HepG2 (cell line): ENCODE data around the gene TNS1. TPM values are rescaled to one million over a fixed set of nuclear protein-coding genes. Genes with fewer than 3 reads are reported as not detected.

Source experiments
- ATAC-seq: fragments of 200-7000 bp; cut with Tn5 transposase; 3 replicates; pipeline ENCODE4 v1.9.1; 2020; ENCODE audit warnings: mild to moderate bottlenecking, moderate library complexity
- BruUV-seq: library from RNA; stranded (reverse); fragments of 400-500 nt; replicated peaks from 2 replicates; lab custom pipeline; 2021; lab: Mats Ljungman, UMichigan
- CTCF ChIA-PET: fragments of 300-600 bp; formaldehyde crosslinking; extraction: SDS; loops from one replicate; lab custom pipeline; 2021; ENCODE audit warnings: low total read pairs, inconsistent platforms, low intra/inter-chr PET ratio; lab: Yijun Ruan, JAX
- POLR2A ChIA-PET: fragments of 350-600 bp; sonication (Branson Sonifier 250); formaldehyde crosslinking; loops from one replicate; lab custom pipeline; 2020; ENCODE audit warnings: antibody characterized with exemption, inconsistent platforms; lab: Yijun Ruan, JAX
- DNase-seq: peaks from one replicate; pipeline ENCODE4 v3.0.0-alpha.2; 2015; ENCODE audit warnings: low spot score
- FAIRE-seq: peaks from 3 replicates; lab custom pipeline; 2011; peaks lifted over from hg19 to GRCh38; lab: Jason Lieb, UNC
- H2AFZ ChIP-seq: one replicate; pipeline ENCODE4 v1.6.1; 2011; ENCODE audit warnings: low read length, inconsistent platforms
- H3K27ac ChIP-seq: fragments of 300-600 bp; 3 replicates; pipeline ENCODE4 v1.8.0; 2011; ENCODE audit warnings: mixed run types, mild to moderate bottlenecking, mixed read lengths, low read length, inconsistent platforms; ENCODE audit not compliant: insufficient read depth; ENCODE audit errors: extremely low read length
- H3K27me3 ChIP-seq, 2 experiments: fragments of 200-600 bp in 1 of 2; 2 replicates in 1 of 2; 3 replicates in 1 of 2; pipeline versions ENCODE4 v1.6.0 to v1.8.0; 2011; ENCODE audit warnings: low read length in 2 of 2, mild to moderate bottlenecking in 2 of 2, moderate library complexity in 2 of 2, inconsistent platforms in 1 of 2; ENCODE audit not compliant: insufficient read depth in 2 of 2, control insufficient read depth in 1 of 2
- H3K36me3 ChIP-seq, 2 experiments: fragments of 200-600 bp in 1 of 2; replicated peaks in 1 of 2; 2 replicates in 1 of 2; 3 replicates in 1 of 2; pipeline versions ENCODE4 v1.5.1 to v1.8.0; 2011; ENCODE audit warnings: low read length in 2 of 2, inconsistent platforms in 1 of 2; ENCODE audit not compliant: insufficient read depth in 2 of 2, control insufficient read depth in 1 of 2
- H3K4me1 ChIP-seq: 2 replicates; pipeline ENCODE4 v1.5.1; 2012; ENCODE audit warnings: low read length, inconsistent platforms; ENCODE audit not compliant: insufficient read depth
- H3K4me2 ChIP-seq: 2 replicates; pipeline ENCODE4 v1.6.0; 2011; ENCODE audit warnings: low read depth, low read length, inconsistent platforms
- H3K4me3 ChIP-seq, 3 experiments: fragments of 200-600 bp in 1 of 3; sonication (generic), shearing (Covaris generic) in 1 of 3; replicated peaks in 1 of 3; 2 replicates each; pipeline ENCODE4 v1.5.1; 2011 to 2016; ENCODE audit warnings: low read length in 3 of 3, inconsistent platforms in 2 of 3, low read depth in 2 of 3, mild to moderate bottlenecking in 2 of 3, control low read depth in 1 of 3, mixed read lengths in 1 of 3; ENCODE audit not compliant: insufficient read depth in 1 of 3
- H3K79me2 ChIP-seq: one replicate; pipeline ENCODE4 v1.6.1; 2011; ENCODE audit warnings: low read length, inconsistent platforms; ENCODE audit not compliant: insufficient read depth
- H3K9ac ChIP-seq: 2 replicates; pipeline ENCODE4 v1.6.0; 2011; ENCODE audit warnings: mild to moderate bottlenecking, low read depth, low read length, inconsistent platforms; ENCODE audit not compliant: insufficient read depth
- H3K9me3 ChIP-seq: 2 replicates; pipeline ENCODE4 v1.5.1; 2012; ENCODE audit warnings: mild to moderate bottlenecking, low read length
- H4K20me1 ChIP-seq: 2 replicates; pipeline ENCODE4 v1.6.0; 2011; ENCODE audit warnings: inconsistent platforms, mild to moderate bottlenecking, low read length, moderate library complexity; ENCODE audit not compliant: insufficient read depth
- GMEB1 ChIP-seq: sonication (generic); formaldehyde crosslinking; IDR thresholded peaks from 2 replicates; pipeline ENCODE4 v1.5.1; 2020; ENCODE audit warnings: missing genetic modification reagents, mild to moderate bottlenecking, borderline replicate concordance
- HIVEP1 ChIP-seq: sonication (generic); formaldehyde crosslinking; IDR thresholded peaks from 2 replicates; pipeline ENCODE4 v1.4.0; 2020; ENCODE audit warnings: mild to moderate bottlenecking, missing genetic modification reagents
- HOMEZ ChIP-seq: IDR thresholded peaks from 2 replicates; pipeline ENCODE4 v1.6.1; 2016; ENCODE audit warnings: low read depth
- ZNF614 ChIP-seq: IDR thresholded peaks from 2 replicates; pipeline ENCODE4 v1.6.1; 2018; ENCODE audit warnings: missing biosample characterization, missing genetic modification reagents, inconsistent platforms, borderline replicate concordance
- ZUFSP ChIP-seq: sonication (generic); formaldehyde crosslinking; IDR thresholded peaks from 2 replicates; pipeline ENCODE4 v1.9.0; 2021; ENCODE audit warnings: missing genetic modification reagents, mild to moderate bottlenecking, borderline replicate concordance
- WGBS: methylation state at CpG from one replicate; pipeline ENCODE4 v1.1.6; 2017; ENCODE audit warnings: low lambda C conversion rate; 5-methylcytosine and 5-hydroxymethylcytosine counted together
- in situ Hi-C: cut with HindIII; loops from 2 replicates; pipeline ENCODE4 v1.10.0; 2017; ENCODE audit warnings: low pct_unique_long_range_greater_than_20kb; ENCODE audit not compliant: extremely low pct_ligation_motif_present
- intact Hi-C: fragments of 100-400 bp; cut with micrococcal nuclease; formaldehyde crosslinking; loops from one replicate; pipeline ENCODE4 v1.10.0; 2022; ENCODE audit not compliant: unreplicated experiment
- polyA plus RNA-seq, 8 experiments: library from polyadenylated mRNA; depleted of rRNA in 3 of 8; stranded (reverse) in 7 of 8; unstranded in 1 of 8; fragments of >200 nt; fragmentation: Illumina TruSeq in 4 of 8; extraction: Trizol in 4 of 8; gene quantifications; 2 replicates each; pipeline versions ENCODE4 v1.2.1 to v1.2.3, GENCODE V29; 2011 to 2016; ENCODE audit warnings: low read depth in 4 of 8, missing spikeins in 1 of 8, mixed read lengths in 1 of 8; ENCODE audit not compliant: insufficient read depth in 1 of 8
- total RNA-seq, 5 experiments: library from RNA; depleted of rRNA; stranded (reverse); fragments of >200 nt; fragmentation: Illumina TruSeq; extraction: Trizol; gene quantifications; 2 replicates each; pipeline ENCODE4 v1.2.3, GENCODE V29; 2016; ENCODE audit warnings: low read depth in 1 of 5

The TNS1 gene
- total and polyA plus RNA-seq, 2 of the 13 experiments (the other 11 are each of a cell fraction or from before 2014, with no cell fraction given): 1.9 to 118 TPM

- H3K4me3 ChIP-seq: no peak overlapping the region
- no peak overlapping the region for H2AFZ ChIP-seq
- no peak for DNase-seq
- no peak for TF ChIP-seq HIVEP1 (CRISPR knock-in tag)
- no peak for TF ChIP-seq ZNF614 (CRISPR knock-in tag)
- TF ChIP-seq GMEB1: no peak
- no peak for TF ChIP-seq ZUFSP (CRISPR knock-in tag)
- TF ChIP-seq HOMEZ (CRISPR knock-in tag): no peak
- TF ChIP-seq, all 625 proteins: peak for 0
- Histone ChIP-seq H3K4me1 (peaks cover 6% of the 10 kb centered on the region; the same call in 1 of the 2 replicates), H3K9ac (no peak overlapping the region), H3K79me2 (no peaks in the 10 kb centered on the region), H3K9me3 (no peaks in the 10 kb centered on the region), H3K4me2 (no peak overlapping the region), H4K20me1 (no peaks in the 10 kb centered on the region), H3K27me3 (peaks cover 0 to 64% of the 10 kb centered on the region in 2 experiments; a peak in 3 of 5 replicates), H3K27ac (no peak overlapping the region), H3K36me3 (no peaks in the 10 kb centered on the region)
- intact Hi-C loops: no loop called here
- ChIA-PET POLR2A (no interaction called here), CTCF (no interaction called here)
- BruUV-seq: no TSS peak
- ATAC-seq (no peak), FAIRE-seq (no peak)
- WGBS: 36% methylated on average over 12 of the region's 12 CpGs
- in situ Hi-C loops: no loop called here
Measured at GRCh38 chr2:218002143-218002844, 501 bp downstream of the TNS1 start.
